Fibroblast of the aortic adventitia (primary cell): ENCODE results near the gene PARD3B. TPM values are rescaled to one million over a fixed set of nuclear protein-coding genes. Genes with fewer than 3 reads are reported as not detected.
A peak's percentile ranks its signal among the peaks of the same experiment; 100 is the strongest.

ENCODE experiments used
- DNase-seq: peaks from one replicate; pipeline ENCODE4 v3.0.0-alpha.2; 2010; ENCODE audit warnings: low read depth
- H3K4me3 ChIP-seq: 2 replicates; pipeline ENCODE4 v1.5.1; 2011; ENCODE audit warnings: low read depth, mild to moderate bottlenecking, control low read depth, low read length, moderate library complexity
- CTCF ChIP-seq: IDR thresholded peaks from 2 replicates; pipeline ENCODE4 v1.5.1; 2011; ENCODE audit warnings: mild to moderate bottlenecking, low read length, control low read depth, inconsistent platforms; ENCODE audit not compliant: insufficient read depth
- total RNA-seq: library from RNA; depleted of rRNA; stranded (reverse); fragments of >200 nt; gene quantifications from 2 replicates; pipeline ENCODE4 v1.2.3, GENCODE V29; 2012; ENCODE audit warnings: low replicate concordance

Gene PARD3B
- total RNA-seq, 1 donor, result 15.9 TPM

GRCh38 chr2:205473791-205474190, 928.5 kb downstream of the PARD3B start:
- no peak for TF ChIP-seq CTCF
- no peak for DNase-seq

GRCh38 chr2:205474741-205475415, 929.6 kb downstream of the PARD3B start:
- no peak for TF ChIP-seq CTCF
- no peak overlapping the region for H3K4me3 ChIP-seq
- DNase-seq, result peak; percentile 68

More at GRCh38 chr2:205473791-205474190, 928.5 kb downstream of the PARD3B start:
- no peak overlapping the region for H3K4me3 ChIP-seq

- H3K4me3 ChIP-seq, result no peak overlapping the region
- TF ChIP-seq CTCF, result no peak
- DNase-seq, result no peak
These were observed 930.1 kb downstream of the PARD3B start for GRCh38 chr2:205475416-205475768.

GRCh38 chr2:205477016-205477705, 931.9 kb downstream of the PARD3B start:
- TF ChIP-seq CTCF, result no peak
- peak; percentile 27 for DNase-seq
- H3K4me3 ChIP-seq, result no peak overlapping the region

- no peak overlapping the region for H3K4me3 ChIP-seq
- no peak for DNase-seq
- no peak for TF ChIP-seq CTCF
These were observed 936.6 kb downstream of the PARD3B start for GRCh38 chr2:205481861-205482260.

GRCh38 chr2:205482399-205483081, 937.3 kb downstream of the PARD3B start:
- peak; percentile 47 for DNase-seq
- no peak overlapping the region for H3K4me3 ChIP-seq
- TF ChIP-seq CTCF, result no peak
